PFSK-1 (cell line): ENCODE results near the gene TSKU.

ENCODE experiments used
- FOXP2 ChIP-seq: optimal IDR thresholded peaks from 2 replicates; pipeline ENCODE3; 2011; ENCODE audit warnings: borderline replicate concordance, control low read depth, inconsistent platforms; ENCODE audit not compliant: insufficient read depth; ENCODE audit errors: extremely low read length, extremely low read depth
- POLR2AphosphoS5 ChIP-seq: IDR thresholded peaks from 2 replicates; pipeline ENCODE4 v1.6.1; 2012; ENCODE audit warnings: low read depth, mild to moderate bottlenecking, control low read depth, low read length, moderate library complexity
- REST ChIP-seq, 2 experiments: IDR thresholded peaks; 2 replicates each; pipeline versions ENCODE4 v1.6.1 to v1.8.0; 2011 to 2012; ENCODE audit warnings: low read depth in 2 of 2, low read length in 2 of 2, control low read depth in 1 of 2, inconsistent platforms in 1 of 2, mild to moderate bottlenecking in 1 of 2, moderate library complexity in 1 of 2; ENCODE audit not compliant: insufficient read depth in 1 of 2
- SIN3A ChIP-seq: IDR thresholded peaks from 2 replicates; pipeline ENCODE4 v1.6.1; 2012; ENCODE audit warnings: mild to moderate bottlenecking, low read length, moderate library complexity, borderline replicate concordance; ENCODE audit not compliant: insufficient read depth
- TAF1 ChIP-seq: IDR thresholded peaks from 2 replicates; pipeline ENCODE4 v1.6.1; 2012; ENCODE audit warnings: low read length, control low read depth, borderline replicate concordance; ENCODE audit not compliant: insufficient read depth

GRCh38 chr11:76750746-76751145, 32.4 kb upstream of the TSKU start:
- TF ChIP-seq REST (IDR thresholded peaks at IDR 0.05; ENCODE audit: insufficient read depth in 1 of 2, low read depth in 2 of 2, low read length in 2 of 2) (no peak), POLR2AphosphoS5 (no peak), TAF1 (no peak), SIN3A (no peak), FOXP2 (no peak)
